ENCODE results near the gene ASH1L. TPM values are rescaled to one million over a fixed set of nuclear protein-coding genes. Genes with fewer than 3 reads are reported as not detected.
A peak's percentile ranks its signal among the peaks of the same experiment; 100 is the strongest.

The ASH1L gene
- total and polyA plus RNA-seq, 9 of the 15 experiments (the other 6 are each of a cell fraction or from before 2014, with no cell fraction given) = 2.0 to 23.3 (median 14.6) TPM

DNA sequence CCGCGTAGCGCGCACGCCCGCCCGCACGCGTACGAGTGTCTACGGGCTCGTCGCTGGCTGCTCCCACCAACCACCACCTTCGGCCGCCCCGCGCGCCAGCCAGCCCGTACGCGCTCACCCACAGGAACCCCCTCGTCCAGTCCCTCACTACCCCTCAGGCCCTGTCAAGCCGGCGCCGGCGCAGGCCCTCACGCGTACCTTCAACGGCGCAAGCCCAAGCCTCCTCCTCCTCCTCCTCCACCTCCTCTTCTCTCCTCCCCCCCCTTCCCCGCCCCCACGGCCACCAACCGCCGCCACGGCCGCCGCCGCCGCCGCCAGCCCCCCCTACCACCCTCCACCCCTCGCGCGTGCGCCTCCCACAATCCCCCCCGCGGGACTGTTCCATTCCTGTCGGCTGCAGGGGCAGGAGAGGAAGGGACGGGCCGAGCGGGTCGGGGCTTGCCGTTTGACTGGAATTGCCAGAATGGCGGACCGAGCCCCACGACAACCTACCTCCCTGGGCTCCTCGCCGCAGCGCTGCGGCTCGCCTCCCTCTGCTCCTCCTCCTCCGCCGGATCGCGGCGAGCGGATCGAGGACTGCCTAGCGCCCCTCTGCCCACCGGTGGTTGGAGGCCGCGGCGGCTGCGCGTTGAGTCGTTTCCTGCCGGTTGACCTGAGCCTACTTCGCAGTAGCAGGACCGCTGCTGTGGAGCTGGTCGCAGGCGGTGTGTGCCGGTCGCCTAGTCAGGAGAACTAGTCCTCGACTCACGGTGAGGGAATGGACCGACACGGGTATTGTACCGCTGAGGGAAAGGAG lies at the start of gene ASH1L (continued):
- no peak for TF ChIP-seq BCL6 (CRISPR knock-in tag; IDR thresholded peaks at IDR 0.05)
- TF ChIP-seq HCFC1 (IDR thresholded peaks at IDR 0.05; ENCODE audit: low read depth, low read length) = no peak; the same call in none of the 2 replicates
- peak; percentile 91 for TF ChIP-seq HNRNPK (IDR thresholded peaks at IDR 0.05; ENCODE audit: low read depth, low read length, poor library complexity, severe bottlenecking)
- no peak for TF ChIP-seq HNRNPUL1 (IDR thresholded peaks at IDR 0.05; ENCODE audit: low read length)
- TF ChIP-seq, protein P1, sequence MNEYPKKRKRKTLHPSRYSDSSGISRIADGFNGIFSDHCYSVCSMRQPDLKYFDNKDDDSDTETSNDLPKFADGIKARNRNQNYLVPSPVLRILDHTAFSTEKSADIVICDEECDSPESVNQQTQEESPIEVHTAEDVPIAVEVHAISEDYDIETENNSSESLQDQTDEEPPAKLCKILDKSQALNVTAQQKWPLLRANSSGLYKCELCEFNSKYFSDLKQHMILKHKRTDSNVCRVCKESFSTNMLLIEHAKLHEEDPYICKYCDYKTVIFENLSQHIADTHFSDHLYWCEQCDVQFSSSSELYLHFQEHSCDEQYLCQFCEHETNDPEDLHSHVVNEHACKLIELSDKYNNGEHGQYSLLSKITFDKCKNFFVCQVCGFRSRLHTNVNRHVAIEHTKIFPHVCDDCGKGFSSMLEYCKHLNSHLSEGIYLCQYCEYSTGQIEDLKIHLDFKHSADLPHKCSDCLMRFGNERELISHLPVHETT (CRISPR knock-in tag; conservative IDR thresholded peaks at IDR 0.05 in 1 of 2, IDR thresholded peaks at IDR 0.05 in 1 of 2) = peak in 1 of 2 experiments; percentile 69; a peak in 1 of 4 replicates
- no peak for TF ChIP-seq SMARCB1 (IDR thresholded peaks at IDR 0.05; ENCODE audit: insufficient read length, low read depth)
- TF ChIP-seq SMARCE1 (IDR thresholded peaks at IDR 0.05) = no peak
- TF ChIP-seq TFAM (CRISPR knock-in tag; conservative IDR thresholded peaks at IDR 0.05) = no peak
- no peak; the same call in 1 of the 2 replicates for TF ChIP-seq MXI1 (IDR thresholded peaks at IDR 0.05; ENCODE audit: low read depth, low read length)
- TF ChIP-seq, protein P2, sequence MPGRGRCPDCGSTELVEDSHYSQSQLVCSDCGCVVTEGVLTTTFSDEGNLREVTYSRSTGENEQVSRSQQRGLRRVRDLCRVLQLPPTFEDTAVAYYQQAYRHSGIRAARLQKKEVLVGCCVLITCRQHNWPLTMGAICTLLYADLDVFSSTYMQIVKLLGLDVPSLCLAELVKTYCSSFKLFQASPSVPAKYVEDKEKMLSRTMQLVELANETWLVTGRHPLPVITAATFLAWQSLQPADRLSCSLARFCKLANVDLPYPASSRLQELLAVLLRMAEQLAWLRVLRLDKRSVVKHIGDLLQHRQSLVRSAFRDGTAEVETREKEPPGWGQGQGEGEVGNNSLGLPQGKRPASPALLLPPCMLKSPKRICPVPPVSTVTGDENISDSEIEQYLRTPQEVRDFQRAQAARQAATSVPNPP (IDR thresholded peaks at IDR 0.05; ENCODE audit: borderline replicate concordance, insufficient read depth, insufficient read length) = no peak
- no peak for TF ChIP-seq TRIM28 (IDR thresholded peaks at IDR 0.05)
- TF ChIP-seq FOXK2 (conservative IDR thresholded peaks at IDR 0.05 in 1 of 2, IDR thresholded peaks at IDR 0.05 in 1 of 2; ENCODE audit: low read depth in 2 of 2) = peak in 1 of 2 experiments; percentile 100; a peak in 2 of 4 replicates
- peak; percentile 71 for TF ChIP-seq RBBP5 (IDR thresholded peaks at IDR 0.05; ENCODE audit: borderline replicate concordance, insufficient read depth, low read length, poor library complexity, severe bottlenecking)
- TF ChIP-seq, protein P3, sequence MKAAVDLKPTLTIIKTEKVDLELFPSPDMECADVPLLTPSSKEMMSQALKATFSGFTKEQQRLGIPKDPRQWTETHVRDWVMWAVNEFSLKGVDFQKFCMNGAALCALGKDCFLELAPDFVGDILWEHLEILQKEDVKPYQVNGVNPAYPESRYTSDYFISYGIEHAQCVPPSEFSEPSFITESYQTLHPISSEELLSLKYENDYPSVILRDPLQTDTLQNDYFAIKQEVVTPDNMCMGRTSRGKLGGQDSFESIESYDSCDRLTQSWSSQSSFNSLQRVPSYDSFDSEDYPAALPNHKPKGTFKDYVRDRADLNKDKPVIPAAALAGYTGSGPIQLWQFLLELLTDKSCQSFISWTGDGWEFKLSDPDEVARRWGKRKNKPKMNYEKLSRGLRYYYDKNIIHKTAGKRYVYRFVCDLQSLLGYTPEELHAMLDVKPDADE (conservative IDR thresholded peaks at IDR 0.05; ENCODE audit: control insufficient read depth, low read depth, low read length) = peak; percentile 81; the same call in 1 of the 2 replicates
- peak; percentile 36 for TF ChIP-seq HNRNPLL (IDR thresholded peaks at IDR 0.05; ENCODE audit: low read depth, low read length, poor library complexity, severe bottlenecking)
- peak; percentile 76 for TF ChIP-seq RB1 (IDR thresholded peaks at IDR 0.05; ENCODE audit: low read depth)
- no peak for TF ChIP-seq KDM2B (CRISPR knock-in tag; IDR thresholded peaks at IDR 0.05)
- TF ChIP-seq, protein P4, sequence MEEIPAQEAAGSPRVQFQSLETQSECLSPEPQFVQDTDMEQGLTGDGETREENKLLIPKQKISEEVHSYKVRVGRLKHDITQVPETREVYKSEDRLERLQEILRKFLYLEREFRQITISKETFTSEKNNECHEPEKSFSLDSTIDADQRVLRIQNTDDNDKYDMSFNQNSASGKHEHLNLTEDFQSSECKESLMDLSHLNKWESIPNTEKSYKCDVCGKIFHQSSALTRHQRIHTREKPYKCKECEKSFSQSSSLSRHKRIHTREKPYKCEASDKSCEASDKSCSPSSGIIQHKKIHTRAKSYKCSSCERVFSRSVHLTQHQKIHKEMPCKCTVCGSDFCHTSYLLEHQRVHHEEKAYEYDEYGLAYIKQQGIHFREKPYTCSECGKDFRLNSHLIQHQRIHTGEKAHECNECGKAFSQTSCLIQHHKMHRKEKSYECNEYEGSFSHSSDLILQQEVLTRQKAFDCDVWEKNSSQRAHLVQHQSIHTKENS (CRISPR knock-in tag; IDR thresholded peaks at IDR 0.05) = no peak
